ENCODE results near the gene RSAD1.

DNA sequence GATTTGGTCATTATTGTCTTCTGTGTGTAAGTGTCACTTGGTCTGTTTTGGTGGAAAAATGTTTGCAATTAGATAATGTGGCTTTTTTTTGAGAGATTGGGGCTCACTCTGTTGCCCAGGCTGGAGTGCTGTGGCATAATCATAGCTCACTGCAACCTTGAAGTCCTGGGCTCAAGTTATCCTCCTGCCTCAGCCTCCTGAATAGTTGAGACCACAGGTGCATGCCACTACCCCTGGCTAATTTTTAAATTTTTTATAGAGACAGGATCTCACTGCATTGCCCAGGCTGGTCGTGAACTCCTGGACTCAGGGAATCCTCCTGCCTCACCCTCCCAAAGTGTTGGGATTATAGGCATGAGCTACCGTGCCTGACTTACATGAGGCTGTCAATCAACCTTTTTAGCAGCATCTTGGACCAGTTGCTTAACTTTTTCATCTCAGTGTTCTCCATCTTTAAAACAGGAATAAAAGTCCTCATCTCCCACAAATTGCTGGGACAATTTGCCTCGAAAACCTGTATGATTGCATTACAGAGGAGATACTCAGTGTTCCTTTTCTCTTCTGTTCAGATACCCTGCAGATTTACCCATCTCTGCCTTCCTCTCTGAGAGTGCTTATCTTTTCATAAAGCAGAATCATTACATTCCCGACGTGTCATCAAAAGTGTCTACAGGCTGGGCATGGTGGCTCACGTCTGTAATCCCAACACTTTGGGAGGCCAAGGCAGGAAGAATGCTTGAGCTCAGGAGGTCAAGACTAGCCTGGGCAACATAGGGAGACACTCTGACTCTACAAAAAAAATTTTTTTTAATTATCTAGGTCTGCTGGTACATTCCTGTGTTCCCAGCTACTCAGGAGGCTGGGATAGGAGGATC lies 33.6 kb upstream of the RSAD1 start:
- TF ChIP-seq, protein P1, sequence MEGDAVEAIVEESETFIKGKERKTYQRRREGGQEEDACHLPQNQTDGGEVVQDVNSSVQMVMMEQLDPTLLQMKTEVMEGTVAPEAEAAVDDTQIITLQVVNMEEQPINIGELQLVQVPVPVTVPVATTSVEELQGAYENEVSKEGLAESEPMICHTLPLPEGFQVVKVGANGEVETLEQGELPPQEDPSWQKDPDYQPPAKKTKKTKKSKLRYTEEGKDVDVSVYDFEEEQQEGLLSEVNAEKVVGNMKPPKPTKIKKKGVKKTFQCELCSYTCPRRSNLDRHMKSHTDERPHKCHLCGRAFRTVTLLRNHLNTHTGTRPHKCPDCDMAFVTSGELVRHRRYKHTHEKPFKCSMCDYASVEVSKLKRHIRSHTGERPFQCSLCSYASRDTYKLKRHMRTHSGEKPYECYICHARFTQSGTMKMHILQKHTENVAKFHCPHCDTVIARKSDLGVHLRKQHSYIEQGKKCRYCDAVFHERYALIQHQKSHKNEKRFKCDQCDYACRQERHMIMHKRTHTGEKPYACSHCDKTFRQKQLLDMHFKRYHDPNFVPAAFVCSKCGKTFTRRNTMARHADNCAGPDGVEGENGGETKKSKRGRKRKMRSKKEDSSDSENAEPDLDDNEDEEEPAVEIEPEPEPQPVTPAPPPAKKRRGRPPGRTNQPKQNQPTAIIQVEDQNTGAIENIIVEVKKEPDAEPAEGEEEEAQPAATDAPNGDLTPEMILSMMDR (IDR thresholded peaks at IDR 0.05), result no peak
- TF ChIP-seq EP300 (IDR thresholded peaks at IDR 0.05; ENCODE audit: borderline replicate concordance in 1 of 2, low read depth in 1 of 2, low read length in 1 of 2), result no peak
- TF ChIP-seq, protein P2, sequence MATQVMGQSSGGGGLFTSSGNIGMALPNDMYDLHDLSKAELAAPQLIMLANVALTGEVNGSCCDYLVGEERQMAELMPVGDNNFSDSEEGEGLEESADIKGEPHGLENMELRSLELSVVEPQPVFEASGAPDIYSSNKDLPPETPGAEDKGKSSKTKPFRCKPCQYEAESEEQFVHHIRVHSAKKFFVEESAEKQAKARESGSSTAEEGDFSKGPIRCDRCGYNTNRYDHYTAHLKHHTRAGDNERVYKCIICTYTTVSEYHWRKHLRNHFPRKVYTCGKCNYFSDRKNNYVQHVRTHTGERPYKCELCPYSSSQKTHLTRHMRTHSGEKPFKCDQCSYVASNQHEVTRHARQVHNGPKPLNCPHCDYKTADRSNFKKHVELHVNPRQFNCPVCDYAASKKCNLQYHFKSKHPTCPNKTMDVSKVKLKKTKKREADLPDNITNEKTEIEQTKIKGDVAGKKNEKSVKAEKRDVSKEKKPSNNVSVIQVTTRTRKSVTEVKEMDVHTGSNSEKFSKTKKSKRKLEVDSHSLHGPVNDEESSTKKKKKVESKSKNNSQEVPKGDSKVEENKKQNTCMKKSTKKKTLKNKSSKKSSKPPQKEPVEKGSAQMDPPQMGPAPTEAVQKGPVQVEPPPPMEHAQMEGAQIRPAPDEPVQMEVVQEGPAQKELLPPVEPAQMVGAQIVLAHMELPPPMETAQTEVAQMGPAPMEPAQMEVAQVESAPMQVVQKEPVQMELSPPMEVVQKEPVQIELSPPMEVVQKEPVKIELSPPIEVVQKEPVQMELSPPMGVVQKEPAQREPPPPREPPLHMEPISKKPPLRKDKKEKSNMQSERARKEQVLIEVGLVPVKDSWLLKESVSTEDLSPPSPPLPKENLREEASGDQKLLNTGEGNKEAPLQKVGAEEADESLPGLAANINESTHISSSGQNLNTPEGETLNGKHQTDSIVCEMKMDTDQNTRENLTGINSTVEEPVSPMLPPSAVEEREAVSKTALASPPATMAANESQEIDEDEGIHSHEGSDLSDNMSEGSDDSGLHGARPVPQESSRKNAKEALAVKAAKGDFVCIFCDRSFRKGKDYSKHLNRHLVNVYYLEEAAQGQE (IDR thresholded peaks at IDR 0.05; ENCODE audit: low read depth, low read length), result no peak
- TF ChIP-seq RAD21 (IDR thresholded peaks at IDR 0.05; ENCODE audit: low read length), result no peak
- TF ChIP-seq GATA2 (CRISPR knock-in tag; IDR thresholded peaks at IDR 0.05), result no peak
- no peak for TF ChIP-seq MXI1 (IDR thresholded peaks at IDR 0.05; ENCODE audit: low read depth, low read length)
- no peak for TF ChIP-seq CHD2 (IDR thresholded peaks at IDR 0.05; ENCODE audit: low read length, partially characterized antibody)
- TF ChIP-seq POLR2AphosphoS5 (IDR thresholded peaks at IDR 0.05; ENCODE audit: low read depth, low read length), result no peak
- no peak for TF ChIP-seq NRF1 (IDR thresholded peaks at IDR 0.05; ENCODE audit: low read depth, low read length)
- TF ChIP-seq, protein P3, sequence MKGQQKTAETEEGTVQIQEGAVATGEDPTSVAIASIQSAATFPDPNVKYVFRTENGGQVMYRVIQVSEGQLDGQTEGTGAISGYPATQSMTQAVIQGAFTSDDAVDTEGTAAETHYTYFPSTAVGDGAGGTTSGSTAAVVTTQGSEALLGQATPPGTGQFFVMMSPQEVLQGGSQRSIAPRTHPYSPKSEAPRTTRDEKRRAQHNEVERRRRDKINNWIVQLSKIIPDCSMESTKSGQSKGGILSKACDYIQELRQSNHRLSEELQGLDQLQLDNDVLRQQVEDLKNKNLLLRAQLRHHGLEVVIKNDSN (IDR thresholded peaks at IDR 0.05; ENCODE audit: borderline replicate concordance, low read depth), result no peak
- no peak for TF ChIP-seq SMC3 (IDR thresholded peaks at IDR 0.05; ENCODE audit: low read depth, low read length)

All from SK-N-SH (cell line).